WERI-Rb-1 (cell line): ENCODE results near the gene PLA2G4E.

Experiments used
- DNase-seq: peaks from one replicate; pipeline ENCODE4 v3.0.0-alpha.2; 2020
- H3K27ac ChIP-seq: fragments of 250-450 bp; sonication (Bioruptor Pico); 2 replicates; pipeline ENCODE4 v1.5.1; 2020; ENCODE audit warnings: mild to moderate bottlenecking, moderate library complexity
- H3K27me3 ChIP-seq: fragments of 250-450 bp; sonication (Bioruptor Pico); 2 replicates; pipeline ENCODE4 v1.5.1; 2021; ENCODE audit warnings: mild to moderate bottlenecking, low read depth, moderate library complexity; ENCODE audit not compliant: insufficient read depth, severe bottlenecking
- H3K36me3 ChIP-seq: fragments of 250-450 bp; sonication (Bioruptor Pico); 2 replicates; pipeline ENCODE4 v1.5.1; 2020; ENCODE audit warnings: mild to moderate bottlenecking, moderate library complexity
- H3K4me3 ChIP-seq: 2 replicates; pipeline ENCODE4 v1.5.1; 2011; ENCODE audit warnings: low read depth, mild to moderate bottlenecking, control low read depth, low read length
- H3K9me3 ChIP-seq: fragments of 250-450 bp; sonication (Bioruptor Pico); 2 replicates; pipeline ENCODE4 v1.5.1; 2021; ENCODE audit warnings: mild to moderate bottlenecking, moderate library complexity; ENCODE audit not compliant: severe bottlenecking
- CTCF ChIP-seq: IDR thresholded peaks from 2 replicates; pipeline ENCODE4 v1.5.1; 2011; ENCODE audit warnings: low read depth, mild to moderate bottlenecking, control low read depth, inconsistent platforms, low read length

Gene PLA2G4E

GRCh38 chr15:41974041-41974440 is 46.8 kb downstream of the PLA2G4E start:
- Histone ChIP-seq H3K27ac (no peak overlapping the region), H3K9me3 (no peaks in the 10 kb centered on the region), H3K27me3 (no peaks in the 10 kb centered on the region), H3K36me3 (no peaks in the 10 kb centered on the region), H3K4me3 (no peak overlapping the region)
- TF ChIP-seq CTCF = no peak
- no peak for DNase-seq

- H3K9me3 ChIP-seq = no peaks in the 10 kb centered on the region
- peak within 1 kb of the TSS; percentile 71 for H3K4me3 ChIP-seq
- no peaks in the 10 kb centered on the region for H3K27me3 ChIP-seq
- H3K27ac ChIP-seq = peak within 1 kb of the TSS; percentile 50
- peak; percentile 98 for DNase-seq
- peak; percentile 45; the same call in 1 of the 2 replicates for TF ChIP-seq CTCF
- no peaks in the 10 kb centered on the region for H3K36me3 ChIP-seq
These were observed 48.3 kb downstream of the PLA2G4E start, which contains the start of gene EHD4 for GRCh38 chr15:41972253-41973242. EHD4 (minus strand) TSS chr15:41972557; CDS start chr15:41972494, 63 bp downstream.

GRCh38 chr15:41971895-41972252 is 49.0 kb downstream of the PLA2G4E start:
- H3K9me3 ChIP-seq = no peaks in the 10 kb centered on the region
- no peaks in the 10 kb centered on the region for H3K27me3 ChIP-seq
- no peaks in the 10 kb centered on the region for H3K36me3 ChIP-seq
- no peak for TF ChIP-seq CTCF
- DNase-seq = peak; percentile 28
- H3K27ac ChIP-seq = peak overlapping the region; percentile 42; the same call in 1 of the 2 replicates
- H3K4me3 ChIP-seq = peak overlapping the region; percentile 71

GRCh38 chr15:41971089-41971894 is 49.5 kb downstream of the PLA2G4E start:
- peak; percentile 55 for DNase-seq
- no peak for TF ChIP-seq CTCF
- Histone ChIP-seq H3K9me3 (no peaks in the 10 kb centered on the region), H3K4me3 (peak overlapping the region; percentile 71), H3K36me3 (no peaks in the 10 kb centered on the region), H3K27me3 (no peaks in the 10 kb centered on the region), H3K27ac (0 out of 2 replicates have a peak overlapping the region, but pooled peaks have one; percentile 42)

- Histone ChIP-seq H3K36me3 (no peaks in the 10 kb centered on the region), H3K9me3 (no peaks in the 10 kb centered on the region), H3K27ac (no peak overlapping the region), H3K4me3 (no peak overlapping the region), H3K27me3 (no peaks in the 10 kb centered on the region)
- DNase-seq = no peak
- TF ChIP-seq CTCF = no peak
These were observed 50.4 kb downstream of the PLA2G4E start for GRCh38 chr15:41970456-41970855.
